ENCODE results near the gene CORO1C.

DNA sequence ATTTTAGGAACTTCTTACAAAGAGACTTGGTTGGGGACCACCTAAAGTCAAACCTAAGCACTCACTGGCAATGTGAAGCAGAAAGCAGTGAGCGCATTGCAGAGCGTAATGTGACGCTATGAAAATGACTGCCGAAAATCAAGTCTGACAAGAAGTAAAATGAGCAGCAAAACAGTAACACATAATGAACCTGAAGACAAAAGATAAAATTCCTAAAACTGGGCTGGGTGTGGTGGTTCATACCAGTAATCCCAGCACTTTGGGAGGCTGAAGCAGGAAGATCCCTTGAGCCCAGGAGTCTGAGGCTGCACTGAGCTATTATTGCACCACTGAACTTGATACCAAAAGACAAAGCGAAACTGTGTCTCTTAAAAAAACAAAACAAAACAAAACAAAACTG, 16.5 kb downstream of the CORO1C start:
- no peak for TF ChIP-seq EZH2 (IDR thresholded peaks at IDR 0.05; ENCODE audit: insufficient read depth, poor library complexity, severe bottlenecking)
- no peak for TF ChIP-seq EZH2phosphoT487 (IDR thresholded peaks at IDR 0.05; ENCODE audit: insufficient read depth, low read depth)
